Caco-2 (cell line): ENCODE measurements around the gene CDH20. TPM values are rescaled to one million over a fixed set of nuclear protein-coding genes. Genes with fewer than 3 reads are reported as not detected.
"Not testable (repeated sequence)": the region's sequence is repeated elsewhere in the genome, so short reads cannot be mapped to it uniquely, and the experiment has no call there.

Source experiments
- BruUV-seq: library from RNA; stranded (reverse); fragments of 400-500 nt; replicated peaks from 2 replicates; lab custom pipeline; 2021; lab: Mats Ljungman, UMichigan
- CTCF ChIA-PET: fragments of 300-600 bp; sonication (Branson Sonifier 250); formaldehyde crosslinking; loops from one replicate; lab custom pipeline; 2022; ENCODE audit warnings: antibody characterized with exemption; lab: Charles Lee
- POLR2A ChIA-PET: fragments of 300-600 bp; sonication (Branson Sonifier 250); formaldehyde crosslinking; loops from one replicate; lab custom pipeline; 2022; ENCODE audit warnings: antibody characterized with exemption; lab: Charles Lee
- DNase-seq, 2 experiments: peaks; one replicate each; pipeline versions ENCODE4 v3.0.0 to v3.0.0-alpha.2; 2020 to 2022
- H3K27me3 ChIP-seq: replicated peaks from 2 replicates; pipeline ENCODE4 v1.6.0; 2011; ENCODE audit warnings: low read length; ENCODE audit not compliant: control insufficient read depth, insufficient read depth
- H3K36me3 ChIP-seq: 2 replicates; pipeline ENCODE4 v1.5.1; 2011; ENCODE audit warnings: low read length; ENCODE audit not compliant: control insufficient read depth, insufficient read depth
- H3K4me1 ChIP-seq: fragments of 250-450 bp; sonication (Bioruptor Pico); 2 replicates; pipeline ENCODE4 v1.5.1; 2020; ENCODE audit warnings: mild to moderate bottlenecking
- H3K4me3 ChIP-seq: 2 replicates; pipeline ENCODE4 v1.5.1; 2011; ENCODE audit warnings: low read depth, mild to moderate bottlenecking, control low read depth, low read length
- H3K9me3 ChIP-seq: fragments of 250-450 bp; sonication (Bioruptor Pico); 2 replicates; pipeline ENCODE4 v1.5.1; 2020; ENCODE audit warnings: mild to moderate bottlenecking, moderate library complexity
- H3K27ac Mint-ChIP-seq: one replicate; pipeline ENCODE4 v1.8.0; 2022; ENCODE audit warnings: mixed read lengths; ENCODE audit not compliant: unreplicated experiment
- H3K27me3 Mint-ChIP-seq: one replicate; pipeline ENCODE4 v1.8.0; 2022; ENCODE audit warnings: mixed read lengths; ENCODE audit not compliant: insufficient read depth, unreplicated experiment
- H3K36me3 Mint-ChIP-seq: one replicate; pipeline ENCODE4 v1.8.0; 2022; ENCODE audit warnings: mild to moderate bottlenecking, mixed read lengths; ENCODE audit not compliant: insufficient read depth, unreplicated experiment
- H3K4me1 Mint-ChIP-seq: one replicate; pipeline ENCODE4 v1.8.0; 2022; ENCODE audit warnings: low read depth, mixed read lengths; ENCODE audit not compliant: unreplicated experiment
- H3K4me3 Mint-ChIP-seq: one replicate; pipeline ENCODE4 v1.8.0; 2022; ENCODE audit warnings: mild to moderate bottlenecking, moderate library complexity, mixed read lengths; ENCODE audit not compliant: unreplicated experiment
- H3K9me3 Mint-ChIP-seq: one replicate; pipeline ENCODE4 v1.8.0; 2022; ENCODE audit warnings: mixed read lengths; ENCODE audit not compliant: unreplicated experiment
- CTCF ChIP-seq, 2 experiments: fragments of 200-600 bp in 1 of 2; IDR thresholded peaks; 1 replicate in 1 of 2; 2 replicates in 1 of 2; pipeline versions ENCODE4 v1.5.1 to v1.8.0; 2011 to 2022; ENCODE audit warnings: antibody characterized with exemption in 1 of 2, control low read depth in 1 of 2, inconsistent platforms in 1 of 2, low read depth in 1 of 2, low read length in 1 of 2, mild to moderate bottlenecking in 1 of 2, moderate library complexity in 1 of 2; ENCODE audit not compliant: insufficient read depth in 1 of 2, severe bottlenecking in 1 of 2, unreplicated experiment in 1 of 2
- intact Hi-C: fragments of 100-400 bp; cut with micrococcal nuclease; formaldehyde crosslinking; loops from one replicate; pipeline ENCODE4 v1.10.0; 2022; ENCODE audit not compliant: unreplicated experiment
- total RNA-seq: library from RNA; stranded (reverse); gene quantifications from 2 replicates; pipeline ENCODE4 v1.2.3, GENCODE V29; 2022

CDH20 gene
- total RNA-seq, 1 experiment from 2014 or later = not detected

- H3K4me1 Mint-ChIP-seq = no peaks in the 10 kb centered on the region
- Histone ChIP-seq H3K27me3 (no peaks in the 10 kb centered on the region), H3K4me3 (no peak overlapping the region), H3K9me3 (no peaks in the 10 kb centered on the region), H3K4me1 (no peaks in the 10 kb centered on the region), H3K36me3 (no peaks in the 10 kb centered on the region)
- no peak overlapping the region for H3K27ac Mint-ChIP-seq
- peaks cover 3% of the 10 kb centered on the region for H3K27me3 Mint-ChIP-seq
- no peaks in the 10 kb centered on the region for H3K9me3 Mint-ChIP-seq
- ChIA-PET CTCF (no interaction called here), POLR2A (no interaction called here)
- TF ChIP-seq CTCF (IDR thresholded peaks at IDR 0.05; ENCODE audit: insufficient read depth in 1 of 2, low read depth in 1 of 2, low read length in 1 of 2, severe bottlenecking in 1 of 2, unreplicated experiment in 1 of 2) = no peak
- intact Hi-C loops = no loop called here
- no TSS peak for BruUV-seq
- no peak overlapping the region for H3K4me3 Mint-ChIP-seq
- peaks cover under 1% of the 10 kb centered on the region for H3K36me3 Mint-ChIP-seq
- DNase-seq = no peak
These were observed 29.3 kb downstream of the CDH20 start for GRCh38 chr18:61362511-61362910.

DNA sequence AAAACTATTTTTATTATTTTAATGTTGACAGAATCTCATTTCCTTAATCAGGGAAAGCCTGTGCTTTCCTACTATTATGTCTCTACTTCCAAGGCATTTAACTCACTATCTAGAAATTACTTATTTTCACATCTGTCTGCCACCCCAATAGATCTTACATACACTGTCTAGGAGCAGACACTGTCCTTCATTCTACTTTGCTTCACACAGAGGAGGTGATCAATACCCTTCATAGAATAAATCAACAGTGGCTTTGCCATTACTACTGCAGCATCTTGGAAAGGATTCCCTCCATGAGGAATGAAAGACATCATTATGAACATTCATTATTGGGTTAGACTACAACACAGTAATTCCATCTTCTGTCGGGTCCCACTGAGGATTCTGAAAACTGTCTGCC lies 31.7 kb downstream of the CDH20 start:
- Histone ChIP-seq H3K36me3 (no peaks in the 10 kb centered on the region), H3K4me1 (no peaks in the 10 kb centered on the region), H3K9me3 (no peaks in the 10 kb centered on the region), H3K27me3 (no peaks in the 10 kb centered on the region), H3K4me3 (no peak overlapping the region)
- H3K4me1 Mint-ChIP-seq = no peaks in the 10 kb centered on the region
- H3K36me3 Mint-ChIP-seq = peaks cover 5% of the 10 kb centered on the region
- DNase-seq = no peak
- no TSS peak for BruUV-seq
- CTCF ChIA-PET = no interaction called here
- POLR2A ChIA-PET = no interaction called here
- H3K4me3 Mint-ChIP-seq = no peak overlapping the region
- TF ChIP-seq CTCF (IDR thresholded peaks at IDR 0.05; ENCODE audit: insufficient read depth in 1 of 2, low read depth in 1 of 2, low read length in 1 of 2, severe bottlenecking in 1 of 2, unreplicated experiment in 1 of 2) = no peak
- H3K27ac Mint-ChIP-seq = no peak overlapping the region
- peaks cover 3% of the 10 kb centered on the region for H3K27me3 Mint-ChIP-seq
- no peaks in the 10 kb centered on the region for H3K9me3 Mint-ChIP-seq
- intact Hi-C loops = no loop called here

DNA sequence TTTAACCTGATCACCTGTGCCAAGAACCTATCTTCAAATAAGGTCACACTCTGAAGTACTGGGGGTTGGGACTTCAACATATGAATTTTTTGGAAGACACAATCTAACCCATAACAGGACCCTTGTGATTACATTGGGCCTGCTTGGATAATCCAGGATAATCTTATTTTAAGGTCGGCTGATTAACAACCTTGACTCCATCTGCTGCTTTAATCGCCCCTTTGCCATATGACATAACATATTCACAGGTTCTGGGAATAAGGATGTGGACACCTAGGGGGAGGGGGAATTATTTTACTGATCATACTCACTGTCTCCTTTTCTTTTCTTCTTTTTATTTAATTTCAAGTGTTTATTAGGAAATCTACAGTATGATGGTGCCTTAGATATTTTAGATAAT lies 34.8 kb downstream of the CDH20 start:
- H3K27ac Mint-ChIP-seq = no peak overlapping the region
- POLR2A ChIA-PET = no interaction called here
- no peak overlapping the region for H3K4me3 Mint-ChIP-seq
- H3K4me3 ChIP-seq = no peak overlapping the region
- no peaks in the 10 kb centered on the region for H3K9me3 Mint-ChIP-seq
- H3K36me3 Mint-ChIP-seq = peaks cover 5% of the 10 kb centered on the region
- intact Hi-C loops = no loop called here
- H3K9me3 ChIP-seq = no peaks in the 10 kb centered on the region
- no peaks in the 10 kb centered on the region for H3K27me3 ChIP-seq
- no peak for DNase-seq
- H3K4me1 ChIP-seq = no peaks in the 10 kb centered on the region
- TF ChIP-seq CTCF (IDR thresholded peaks at IDR 0.05; ENCODE audit: insufficient read depth in 1 of 2, low read depth in 1 of 2, low read length in 1 of 2, severe bottlenecking in 1 of 2, unreplicated experiment in 1 of 2) = no peak
- no peaks in the 10 kb centered on the region for H3K36me3 ChIP-seq
- CTCF ChIA-PET = no interaction called here
- peaks cover 3% of the 10 kb centered on the region for H3K27me3 Mint-ChIP-seq
- BruUV-seq = no TSS peak
- no peaks in the 10 kb centered on the region for H3K4me1 Mint-ChIP-seq

DNA sequence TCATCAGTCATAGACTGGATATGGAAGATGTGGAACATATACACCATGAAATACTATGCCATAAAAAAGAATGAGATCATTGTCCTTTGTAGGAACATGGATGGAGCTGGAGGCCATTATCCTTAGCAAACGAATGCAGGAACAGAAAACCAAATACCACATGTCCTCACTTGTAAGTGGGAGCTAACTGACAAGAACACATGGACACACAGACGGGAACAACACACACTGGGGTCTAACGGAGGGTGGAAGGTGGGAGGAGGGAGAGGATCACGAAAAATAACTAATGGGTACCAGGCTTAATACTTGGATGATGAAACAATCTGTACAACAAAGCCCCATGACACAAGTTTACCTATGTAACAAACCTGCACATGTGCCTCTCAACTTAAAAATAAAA lies 36.4 kb downstream of the CDH20 start:
- H3K27ac Mint-ChIP-seq, H3K4me1 Mint-ChIP-seq, H3K9me3 ChIP-seq, H3K4me3 Mint-ChIP-seq, BruUV-seq, H3K27me3 ChIP-seq, H3K4me3 ChIP-seq, H3K4me1 ChIP-seq, H3K36me3 Mint-ChIP-seq, H3K9me3 Mint-ChIP-seq, CTCF ChIA-PET, POLR2A ChIA-PET, H3K36me3 ChIP-seq, DNase-seq, intact Hi-C loops, H3K27me3 Mint-ChIP-seq: not testable (repeated sequence)
